ENCODE data around the gene NAA16. TPM values are rescaled to one million over a fixed set of nuclear protein-coding genes. Genes with fewer than 3 reads are reported as not detected.

Gene NAA16
- total RNA-seq, 1 donor from 2014 or later, result 31.2 TPM

- H3K4me1 Mint-ChIP-seq, result peaks cover 41% of the 10 kb centered on the region
- H3K9me3 Mint-ChIP-seq, result no peaks in the 10 kb centered on the region
- H3K27me3 Mint-ChIP-seq, result no peaks in the 10 kb centered on the region
- H3K27ac Mint-ChIP-seq, result no peak overlapping the region
- peak overlapping the region; percentile 94 for H3K4me3 Mint-ChIP-seq
- peaks cover 10% of the 10 kb centered on the region for H3K36me3 Mint-ChIP-seq (ENCODE audit: low read depth)
- intact Hi-C loops (cut with micrococcal nuclease), result loop anchor here (2.0 to 10.0 kb wide), 5 partner anchors 44 to 1679 kb away; partner anchors contain the start of genes DGKH, EPSTI1 and KBTBD6
- no peak for DNase-seq
Observed at GRCh38 chr13:41313117-41313516, 2.0 kb downstream of the NAA16 start.

DNA sequence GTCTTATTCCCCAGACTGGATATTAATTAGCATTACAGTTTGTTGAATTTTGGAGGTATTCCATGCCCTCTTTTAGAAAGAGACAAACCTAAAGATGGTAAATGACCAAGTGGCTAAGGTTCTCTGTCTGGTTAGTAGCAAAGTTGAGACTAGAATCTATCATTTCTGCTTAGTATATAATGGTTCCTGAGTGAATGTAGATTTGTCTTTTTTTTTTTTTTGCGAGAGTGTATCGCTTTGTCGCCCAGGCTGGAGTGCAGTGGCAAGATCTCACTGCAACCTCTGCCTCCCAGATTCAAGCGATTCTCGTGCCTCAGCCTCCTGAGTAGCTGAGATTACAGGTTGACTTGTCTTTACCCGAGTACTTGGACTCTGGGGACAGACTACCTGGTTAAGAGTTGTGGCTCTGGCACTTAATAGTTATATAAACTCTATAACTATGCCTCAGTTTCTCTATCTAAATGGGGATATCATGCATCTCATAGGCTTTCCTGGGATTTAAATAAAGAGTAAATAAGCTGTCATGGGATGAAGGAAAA lies 2.7 kb downstream of the NAA16 start:
- no peaks in the 10 kb centered on the region for H3K27me3 Mint-ChIP-seq
- intact Hi-C loops (cut with micrococcal nuclease), result loop anchor here (2.0 to 10.0 kb wide), 5 partner anchors 44 to 1679 kb away; partner anchors contain the start of genes DGKH, EPSTI1 and KBTBD6
- peaks cover 13% of the 10 kb centered on the region for H3K36me3 Mint-ChIP-seq (ENCODE audit: low read depth)
- H3K27ac Mint-ChIP-seq, result no peak overlapping the region
- peaks cover 41% of the 10 kb centered on the region for H3K4me1 Mint-ChIP-seq
- no peaks in the 10 kb centered on the region for H3K9me3 Mint-ChIP-seq
- peak; percentile 64 for DNase-seq
- peak overlapping the region; percentile 60 for H3K4me3 Mint-ChIP-seq

GRCh38 chr13:41315443-41316047 lies 4.5 kb downstream of the NAA16 start:
- Mint-ChIP-seq H3K9me3 (no peaks in the 10 kb centered on the region), H3K36me3 (ENCODE audit: low read depth) (peaks cover 20% of the 10 kb centered on the region), H3K27me3 (no peaks in the 10 kb centered on the region), H3K4me3 (peak overlapping the region; percentile 36), H3K4me1 (peaks cover 35% of the 10 kb centered on the region), H3K27ac (peak overlapping the region; percentile 65)
- intact Hi-C loops (cut with micrococcal nuclease), result loop anchor here (10.0 kb wide), 1 partner anchor 729 kb away; the partner anchor contains the start of gene DGKH
- DNase-seq, result no peak

- no peaks in the 10 kb centered on the region for H3K9me3 Mint-ChIP-seq
- peaks cover 25% of the 10 kb centered on the region for H3K4me1 Mint-ChIP-seq
- H3K27me3 Mint-ChIP-seq, result no peaks in the 10 kb centered on the region
- peaks cover 28% of the 10 kb centered on the region for H3K36me3 Mint-ChIP-seq (ENCODE audit: low read depth)
- no peak overlapping the region for H3K4me3 Mint-ChIP-seq
- no peak for DNase-seq
- no peak overlapping the region for H3K27ac Mint-ChIP-seq
- intact Hi-C loops (cut with micrococcal nuclease), result loop anchor here (10.0 kb wide), 1 partner anchor 728 kb away; the partner anchor contains the start of gene DGKH
Observed at GRCh38 chr13:41317243-41317642, 6.2 kb downstream of the NAA16 start.

DNA sequence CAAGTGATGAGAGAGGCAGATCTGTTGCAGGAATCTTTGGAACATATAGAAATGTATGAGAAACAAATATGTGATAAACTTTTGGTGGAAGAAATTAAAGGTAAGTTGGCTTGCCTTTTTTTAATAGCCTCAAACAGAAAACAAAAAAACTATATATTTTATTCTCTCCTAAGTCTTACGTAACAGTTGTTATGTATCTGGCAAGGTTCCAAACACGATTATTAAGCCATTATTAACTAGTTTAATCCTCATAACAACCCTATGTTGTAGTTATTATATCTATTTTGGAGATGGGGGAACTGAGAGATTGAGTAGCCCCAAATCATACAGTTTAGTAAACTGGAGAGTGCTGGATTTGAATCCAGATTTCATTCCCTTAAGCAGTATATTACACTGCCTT lies 14.7 kb downstream of the NAA16 start:
- intact Hi-C loops (cut with micrococcal nuclease), result no loop called here
- no peak overlapping the region for H3K27ac Mint-ChIP-seq
- no peaks in the 10 kb centered on the region for H3K27me3 Mint-ChIP-seq
- H3K36me3 Mint-ChIP-seq (ENCODE audit: low read depth), result peaks cover 43% of the 10 kb centered on the region
- H3K4me3 Mint-ChIP-seq, result no peak overlapping the region
- peaks cover 12% of the 10 kb centered on the region for H3K4me1 Mint-ChIP-seq
- no peaks in the 10 kb centered on the region for H3K9me3 Mint-ChIP-seq
- DNase-seq, result no peak

DNA sequence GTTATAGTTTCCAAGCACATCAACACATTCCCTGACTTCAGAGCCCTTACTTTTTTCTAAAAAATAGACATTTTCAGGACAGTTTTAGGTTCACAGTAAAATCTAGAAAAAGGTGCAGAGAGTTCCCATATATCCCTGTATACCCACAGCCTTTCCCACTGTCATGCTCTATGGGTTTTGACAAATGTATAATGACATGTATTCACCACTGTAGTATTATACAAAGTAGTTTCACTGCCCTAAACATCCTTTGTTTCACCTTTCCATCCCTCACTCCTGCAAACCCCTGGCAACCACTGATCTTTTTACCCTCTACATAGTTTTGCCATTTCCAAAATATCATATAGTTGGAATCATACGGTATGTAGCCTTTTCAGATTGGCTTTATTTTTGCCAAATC lies 15.6 kb downstream of the NAA16 start:
- Mint-ChIP-seq H3K4me1 (peaks cover 12% of the 10 kb centered on the region), H3K36me3 (ENCODE audit: low read depth) (peaks cover 43% of the 10 kb centered on the region), H3K27ac (peak overlapping the region; percentile 2), H3K27me3 (no peaks in the 10 kb centered on the region), H3K9me3 (no peaks in the 10 kb centered on the region), H3K4me3 (no peak overlapping the region)
- intact Hi-C loops (cut with micrococcal nuclease), result no loop called here
- DNase-seq, result peak; percentile 17

DNA sequence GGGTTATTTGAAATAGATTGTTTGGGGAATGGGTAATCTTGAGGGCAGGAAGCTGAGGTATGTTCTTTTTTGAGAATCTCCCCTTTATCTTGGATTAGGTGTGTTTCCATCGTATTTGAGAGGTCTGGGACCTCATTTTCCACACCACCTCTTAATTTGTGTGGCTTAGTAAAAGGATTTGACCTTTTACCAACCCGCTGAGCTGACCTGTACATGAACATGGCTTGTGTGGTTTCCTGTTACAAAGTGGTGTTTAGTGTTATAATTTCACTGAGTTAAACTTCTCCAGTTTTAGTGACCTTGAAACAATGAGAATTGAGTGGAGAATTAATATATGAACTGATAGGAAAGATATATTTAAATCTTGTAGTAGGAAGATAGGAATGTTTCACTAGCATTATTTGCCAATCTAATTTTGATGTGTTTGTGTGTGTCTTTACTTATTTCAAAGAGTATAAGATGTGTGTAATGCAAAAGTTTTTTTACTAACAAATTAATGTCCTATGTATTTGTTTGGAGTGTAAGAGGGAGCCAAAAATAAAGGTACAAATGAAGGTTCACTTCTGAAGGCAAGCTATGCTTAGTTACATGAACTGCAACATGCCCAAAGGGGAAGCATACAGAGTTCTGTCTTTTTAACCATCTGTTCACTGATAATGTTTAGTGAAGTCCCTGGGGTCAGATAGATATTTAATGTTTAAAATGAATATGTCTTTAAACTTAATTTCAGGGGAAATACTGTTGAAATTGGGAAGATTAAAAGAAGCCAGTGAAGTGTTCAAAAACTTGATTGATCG lies 17.1 kb downstream of the NAA16 start:
- H3K27me3 Mint-ChIP-seq, result no peaks in the 10 kb centered on the region
- H3K9me3 Mint-ChIP-seq, result no peaks in the 10 kb centered on the region
- peaks cover 12% of the 10 kb centered on the region for H3K4me1 Mint-ChIP-seq
- peaks cover 36% of the 10 kb centered on the region for H3K36me3 Mint-ChIP-seq (ENCODE audit: low read depth)
- H3K27ac Mint-ChIP-seq, result peak overlapping the region; percentile 9
- DNase-seq, result peak; percentile 29
- intact Hi-C loops (cut with micrococcal nuclease), result no loop called here
- no peak overlapping the region for H3K4me3 Mint-ChIP-seq

- intact Hi-C loops (cut with micrococcal nuclease), result no loop called here
- Mint-ChIP-seq H3K27me3 (no peaks in the 10 kb centered on the region), H3K27ac (no peak overlapping the region), H3K36me3 (ENCODE audit: low read depth) (peaks cover 32% of the 10 kb centered on the region), H3K4me1 (peaks cover 8% of the 10 kb centered on the region), H3K4me3 (no peak overlapping the region), H3K9me3 (no peaks in the 10 kb centered on the region)
- DNase-seq, result no peak
Observed at GRCh38 chr13:41332829-41333228, 21.8 kb downstream of the NAA16 start.

DNA sequence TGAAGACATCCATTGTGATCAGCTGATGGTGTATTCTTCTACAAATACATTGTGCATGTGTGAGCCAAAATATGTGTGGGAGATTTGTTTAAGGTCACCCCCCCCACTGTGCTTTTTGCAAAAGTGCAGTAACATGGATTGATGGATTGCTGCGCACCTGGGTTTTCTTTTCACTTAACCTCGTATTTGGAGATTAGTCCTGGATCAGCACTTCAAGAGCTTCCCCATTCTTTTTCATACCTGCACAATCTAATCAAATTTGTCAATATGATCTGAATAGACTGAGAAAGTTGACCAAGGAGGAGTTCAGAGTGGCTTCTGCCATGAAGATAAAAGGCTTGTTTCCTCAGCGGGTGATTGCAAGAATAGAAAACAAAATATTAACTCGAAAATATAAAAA lies 23.7 kb downstream of the NAA16 start:
- Mint-ChIP-seq H3K4me1 (peaks cover 1% of the 10 kb centered on the region), H3K36me3 (ENCODE audit: low read depth) (peaks cover 38% of the 10 kb centered on the region), H3K27ac (no peak overlapping the region), H3K4me3 (no peak overlapping the region), H3K9me3 (no peaks in the 10 kb centered on the region), H3K27me3 (no peaks in the 10 kb centered on the region)
- DNase-seq, result no peak
- intact Hi-C loops (cut with micrococcal nuclease), result no loop called here

DNA sequence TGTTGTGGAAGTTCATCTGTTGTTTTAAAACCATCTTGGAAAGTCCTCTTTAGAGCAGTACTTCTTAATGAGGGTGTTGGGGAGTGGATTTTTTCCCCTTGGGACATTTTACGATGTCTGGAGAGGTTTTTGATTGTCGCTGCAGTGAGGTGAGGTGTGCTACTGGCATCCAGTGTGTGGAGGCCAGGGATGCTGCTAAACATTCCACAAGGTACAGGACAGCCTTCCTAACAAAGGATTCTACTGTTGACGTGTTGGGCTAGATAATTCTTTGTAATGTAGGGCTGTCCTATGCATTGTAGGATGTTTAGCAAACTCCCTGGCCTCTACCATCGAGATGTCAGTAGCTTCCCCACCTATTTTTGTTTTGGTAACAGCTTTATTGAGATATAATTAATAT lies 33.3 kb downstream of the NAA16 start:
- H3K27me3 Mint-ChIP-seq, result no peaks in the 10 kb centered on the region
- intact Hi-C loops (cut with micrococcal nuclease), result no loop called here
- peak; percentile 45 for DNase-seq
- peaks cover 12% of the 10 kb centered on the region for H3K4me1 Mint-ChIP-seq
- H3K36me3 Mint-ChIP-seq (ENCODE audit: low read depth), result peaks cover 51% of the 10 kb centered on the region
- peaks cover 3% of the 10 kb centered on the region for H3K9me3 Mint-ChIP-seq
- no peak overlapping the region for H3K4me3 Mint-ChIP-seq
- H3K27ac Mint-ChIP-seq, result no peak overlapping the region

DNA sequence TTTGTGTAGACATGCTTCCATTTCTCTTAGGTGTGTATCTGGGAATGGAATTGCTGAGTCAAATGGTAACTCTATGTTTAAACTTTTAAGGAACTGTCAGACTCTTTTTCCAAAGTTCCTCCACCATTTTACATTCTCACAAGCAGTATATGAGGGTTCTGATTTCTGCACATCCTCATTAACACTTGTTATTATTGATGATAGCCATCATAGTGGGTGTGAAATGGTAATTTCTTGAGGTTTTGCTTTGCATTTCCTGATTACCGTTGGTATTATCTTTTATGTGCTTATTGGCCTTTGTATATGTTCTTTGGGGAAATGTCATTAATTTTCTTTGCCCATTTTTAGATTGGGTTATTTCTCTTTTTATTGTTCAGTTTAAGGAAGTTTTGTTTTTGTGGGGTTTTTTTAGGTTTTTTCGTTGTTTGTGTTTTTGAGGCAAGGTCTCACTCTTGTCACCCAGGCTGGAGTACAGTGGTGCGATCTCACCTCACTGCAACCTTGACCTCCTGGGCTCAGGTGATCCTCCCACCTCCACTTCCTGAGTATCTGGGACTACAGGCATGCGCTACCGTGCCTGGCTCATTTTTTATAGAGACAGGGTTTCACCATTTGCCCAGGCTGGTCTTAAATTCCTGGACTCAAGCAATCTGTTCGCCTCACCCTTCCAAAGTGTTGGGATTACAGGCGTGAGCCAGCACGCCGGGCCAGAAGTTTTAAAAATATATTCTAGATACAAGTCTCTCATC lies 34.3 kb downstream of the NAA16 start:
- Mint-ChIP-seq H3K4me1 (peaks cover 10% of the 10 kb centered on the region), H3K4me3 (no peak overlapping the region), H3K27ac (no peak overlapping the region), H3K27me3 (no peaks in the 10 kb centered on the region), H3K36me3 (ENCODE audit: low read depth) (peaks cover 49% of the 10 kb centered on the region), H3K9me3 (peaks cover 3% of the 10 kb centered on the region)
- intact Hi-C loops (cut with micrococcal nuclease), result no loop called here
- peak; percentile 41 for DNase-seq

- Mint-ChIP-seq H3K27me3 (no peaks in the 10 kb centered on the region), H3K9me3 (peaks cover 3% of the 10 kb centered on the region), H3K27ac (no peak overlapping the region), H3K4me3 (no peak overlapping the region), H3K4me1 (peaks cover 10% of the 10 kb centered on the region), H3K36me3 (ENCODE audit: low read depth) (peaks cover 47% of the 10 kb centered on the region)
- intact Hi-C loops (cut with micrococcal nuclease), result no loop called here
- peak; percentile 45 for DNase-seq
Observed at GRCh38 chr13:41345914-41346589, 35.0 kb downstream of the NAA16 start.

Measured in activated CD4-positive, alpha-beta T cell treated with anti-CD3 and anti-CD28 coated beads, Interleukin-2, amount 10 ng/mL, durations not matched to agents 24 days and 14 days (primary cell).